ENCODE data around the gene PDCD11.
A peak's percentile ranks its signal among the peaks of the same experiment; 100 is the strongest.

The PDCD11 gene

DNA sequence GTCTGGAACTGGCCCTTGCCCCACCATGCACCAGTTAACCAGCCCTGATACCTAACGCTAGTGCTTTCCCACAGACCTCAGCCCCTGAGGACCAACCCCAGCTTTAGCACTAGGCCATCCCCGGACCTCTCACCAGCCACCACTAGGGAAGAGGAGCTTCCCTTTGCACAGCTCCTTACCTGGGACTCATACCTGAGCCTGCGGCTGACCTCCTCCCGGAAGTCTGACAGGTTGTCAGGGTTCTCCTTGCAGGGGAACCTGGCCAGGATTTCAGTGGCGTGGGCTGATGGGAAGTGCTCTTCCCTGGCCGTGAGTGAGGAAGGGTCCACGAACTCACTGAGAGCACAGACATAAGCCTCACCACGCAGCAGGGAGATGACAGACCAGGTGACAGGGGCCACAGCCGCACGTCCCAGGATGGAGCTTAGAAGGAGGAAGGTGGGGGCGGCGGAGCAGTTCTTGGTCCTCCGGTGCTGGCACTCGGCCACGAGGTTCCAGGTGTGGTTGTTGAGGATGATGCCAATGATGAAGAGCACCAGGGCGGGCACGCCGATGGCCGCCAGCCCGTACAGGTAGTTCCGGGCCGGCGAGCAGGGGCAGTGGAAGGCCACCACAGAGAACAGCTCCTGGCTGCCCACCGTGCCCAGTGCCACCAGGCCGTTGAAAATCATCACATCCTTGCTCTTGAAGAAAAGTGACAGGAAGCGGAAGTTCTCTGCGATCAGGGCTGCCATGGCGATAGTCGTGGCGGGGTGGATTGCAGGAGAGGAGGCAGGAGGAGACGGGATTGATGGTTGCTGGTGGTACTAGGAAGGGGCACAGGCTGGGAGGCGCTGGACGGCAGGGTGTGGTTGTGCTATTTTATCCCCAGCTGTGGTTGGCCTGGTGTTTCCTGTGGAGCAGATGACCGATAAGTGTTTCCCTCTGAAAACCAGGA is 53.0 kb downstream of the PDCD11 start:
- DNase-seq (ENCODE audit: low read depth in 3 of 3): no peak

GRCh38 chr10:103450201-103450695 is 53.8 kb downstream of the PDCD11 start:
- DNase-seq (ENCODE audit: low read depth in 3 of 3): no peak

- DNase-seq (ENCODE audit: low read depth in 3 of 3): peak in 1 of 3 donors; percentile 41
Observed at GRCh38 chr10:103451091-103451813, 54.8 kb downstream of the PDCD11 start.

DNA sequence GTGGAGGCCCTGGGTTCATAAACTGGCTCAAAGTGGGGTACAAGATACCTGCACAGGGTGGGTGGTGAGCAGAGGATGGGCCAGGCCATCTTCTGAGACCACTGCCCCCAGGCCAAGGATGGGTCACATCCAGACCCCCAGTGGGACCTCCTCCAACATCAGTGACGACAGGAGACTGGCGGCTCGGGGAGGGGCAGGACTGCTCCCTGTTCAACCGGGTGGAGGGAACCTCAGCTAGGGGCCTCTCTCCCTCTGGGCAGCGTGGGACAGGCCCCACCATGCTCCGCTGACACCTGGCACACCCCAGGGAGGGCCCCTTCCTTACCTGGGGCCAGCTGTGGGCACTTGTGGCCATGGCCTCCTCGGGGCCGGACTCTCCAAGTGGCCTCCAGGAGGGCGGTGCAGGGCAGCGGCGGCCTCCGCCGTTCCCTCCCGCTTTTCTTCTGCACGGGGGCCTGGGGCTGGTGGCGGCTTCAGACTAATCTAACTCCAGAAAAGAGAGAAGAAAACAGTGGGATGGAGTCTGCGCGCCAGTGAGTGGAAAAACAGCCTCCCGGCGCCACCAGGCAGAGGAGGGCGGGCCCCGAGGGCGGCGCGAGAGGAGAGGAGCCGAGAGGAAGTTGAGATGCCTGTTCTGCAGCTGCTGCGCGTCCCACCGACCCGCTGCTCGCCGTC is 55.5 kb downstream of the PDCD11 start, which contains the start of gene CALHM2:
CALHM2 (minus strand) TSS at position 540 of the 675 bp plus-strand sequence. CDS start 2,429 bp downstream, outside the sequence.
- DNase-seq (ENCODE audit: low read depth in 3 of 3): peak; percentile 37 to 55 (median 51)

GRCh38 chr10:103452506-103453230 is 56.2 kb downstream of the PDCD11 start:
- no peak for DNase-seq (ENCODE audit: low read depth in 3 of 3)

DNA sequence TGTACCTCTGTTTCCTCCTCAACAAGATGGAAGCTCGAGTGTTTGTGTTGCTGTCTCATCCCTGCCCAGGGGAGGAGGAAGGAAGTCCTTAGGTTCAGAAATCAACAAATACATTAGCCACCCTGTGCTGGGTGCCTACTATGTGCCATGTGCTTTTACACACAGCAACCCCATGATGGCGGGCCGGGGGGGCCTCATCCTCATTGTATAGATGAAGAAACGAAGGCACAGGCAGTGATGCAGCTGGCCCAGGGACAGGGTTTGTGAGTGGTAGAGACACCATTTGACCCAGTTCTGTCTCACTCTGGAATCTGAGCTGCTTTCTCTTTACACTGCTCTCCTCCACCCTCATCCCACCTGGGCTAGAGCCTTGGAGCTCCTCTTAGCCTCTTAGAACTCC is 57.6 kb downstream of the PDCD11 start:
- no peak for DNase-seq (ENCODE audit: low read depth in 3 of 3)

DNA sequence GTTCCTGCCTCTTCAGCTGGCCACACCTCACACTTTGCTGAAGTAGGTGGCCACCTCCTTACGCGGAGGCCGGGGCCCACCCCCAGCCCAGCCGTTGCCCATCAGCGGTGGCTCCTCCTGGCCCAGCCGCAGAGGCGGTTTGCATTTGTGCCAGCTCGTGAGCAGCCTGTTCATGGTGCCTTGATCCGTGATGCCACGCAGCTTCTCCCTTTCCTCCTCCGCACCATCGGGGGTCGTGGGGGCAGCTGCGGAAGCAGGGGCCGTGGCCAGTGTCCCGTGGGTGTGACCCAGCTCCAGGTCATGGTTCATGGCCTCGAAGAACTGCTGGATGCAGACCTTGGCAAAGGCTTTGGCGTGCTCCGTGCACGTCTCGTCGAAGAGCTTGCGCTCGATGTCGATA is 58.8 kb downstream of the PDCD11 start:
- no peak for DNase-seq (ENCODE audit: low read depth in 3 of 3)

DNA sequence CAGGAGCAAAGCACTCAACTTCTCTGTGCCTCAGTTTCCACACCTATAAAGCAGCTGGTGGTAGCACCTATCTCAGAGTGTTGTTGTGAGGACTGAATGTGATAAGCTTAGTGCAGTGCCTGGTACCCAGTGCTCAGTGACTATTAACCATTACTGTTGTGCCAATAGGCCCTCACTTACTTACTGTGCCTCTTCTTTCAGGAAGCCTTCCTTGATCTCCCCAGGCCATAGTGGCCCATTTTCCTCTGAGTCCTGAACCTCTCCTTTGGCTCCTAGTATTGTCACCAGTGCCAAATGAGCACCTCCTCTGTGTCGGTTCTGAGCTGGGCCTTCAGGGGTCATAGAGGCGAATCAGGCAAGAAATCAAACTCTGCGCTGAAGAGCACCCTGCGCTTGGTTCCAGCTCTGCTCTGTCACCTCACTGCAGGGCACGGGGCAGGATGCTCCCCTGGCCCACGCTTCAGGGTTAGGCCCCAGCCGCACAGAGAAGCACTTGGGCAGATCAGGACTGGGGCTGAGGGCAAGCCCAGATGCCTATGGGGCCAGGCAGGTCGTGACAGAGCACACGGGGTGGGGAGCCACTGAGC is 59.7 kb downstream of the PDCD11 start:
- DNase-seq (ENCODE audit: low read depth in 3 of 3): no peak

- DNase-seq (ENCODE audit: low read depth in 3 of 3): no peak
Observed at GRCh38 chr10:103457176-103457712, 60.8 kb downstream of the PDCD11 start.

DNA sequence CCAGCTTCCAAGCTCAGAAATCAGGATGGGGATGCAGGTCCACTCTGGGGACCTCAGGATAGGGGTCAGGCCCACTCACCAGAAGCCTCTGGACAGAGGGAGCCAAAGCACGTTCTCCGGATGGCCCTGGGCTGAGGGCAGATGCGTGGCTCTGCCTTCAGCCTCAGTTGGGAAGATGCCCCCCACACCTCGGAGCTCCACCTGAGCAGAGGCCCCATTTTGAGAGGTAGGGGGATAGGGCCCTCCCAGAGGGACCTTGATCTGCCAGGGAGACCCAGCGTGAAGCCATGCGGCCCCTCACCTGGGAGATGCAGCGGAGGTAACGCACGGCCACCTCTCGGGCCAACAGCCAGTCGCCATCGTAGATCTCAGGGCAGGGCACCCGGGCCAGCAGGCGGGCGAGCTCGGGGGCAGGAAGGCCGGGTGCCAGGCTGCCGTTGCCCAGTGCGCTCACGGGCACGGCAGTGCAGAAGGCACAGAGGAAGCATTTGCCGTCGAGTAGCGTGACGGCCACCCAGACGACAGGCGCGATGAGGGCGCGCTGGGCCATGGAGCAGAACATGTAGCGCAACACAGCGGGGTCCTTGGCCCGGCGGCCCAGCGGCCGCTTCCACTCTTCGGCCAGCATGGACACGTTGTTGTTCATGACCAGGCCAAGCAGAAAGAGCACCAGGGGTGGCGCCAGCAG is 61.6 kb downstream of the PDCD11 start:
- DNase-seq (ENCODE audit: low read depth in 3 of 3): no peak

GRCh38 chr10:103458720-103459119 is 62.3 kb downstream of the PDCD11 start, which contains the start of gene CALHM1:
Gene CALHM1 (minus strand): TSS chr10:103458900. CDS start chr10:103458751, 149 bp downstream.
- no peak for DNase-seq (ENCODE audit: low read depth in 3 of 3)

DNA sequence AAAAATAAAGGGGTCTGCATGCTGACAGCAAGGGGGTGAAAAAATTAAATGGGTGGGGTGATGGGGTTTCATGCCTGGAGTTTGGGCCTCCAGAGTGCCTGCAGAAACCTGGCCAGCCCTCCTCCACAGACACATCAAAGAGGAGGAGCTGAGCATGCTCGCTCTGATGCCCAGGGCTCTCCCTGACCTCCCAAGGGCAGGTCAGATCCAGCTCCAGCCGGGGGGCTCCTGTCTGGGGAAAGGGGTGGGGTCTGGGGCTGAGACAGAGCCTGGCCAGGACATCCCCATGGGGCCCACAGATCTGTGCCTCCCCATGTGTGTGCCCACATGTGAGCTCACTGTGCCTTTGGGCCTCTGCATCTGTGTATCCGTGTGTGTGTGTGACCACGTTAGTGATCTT is 63.2 kb downstream of the PDCD11 start:
- DNase-seq (ENCODE audit: low read depth in 3 of 3): no peak

DNA sequence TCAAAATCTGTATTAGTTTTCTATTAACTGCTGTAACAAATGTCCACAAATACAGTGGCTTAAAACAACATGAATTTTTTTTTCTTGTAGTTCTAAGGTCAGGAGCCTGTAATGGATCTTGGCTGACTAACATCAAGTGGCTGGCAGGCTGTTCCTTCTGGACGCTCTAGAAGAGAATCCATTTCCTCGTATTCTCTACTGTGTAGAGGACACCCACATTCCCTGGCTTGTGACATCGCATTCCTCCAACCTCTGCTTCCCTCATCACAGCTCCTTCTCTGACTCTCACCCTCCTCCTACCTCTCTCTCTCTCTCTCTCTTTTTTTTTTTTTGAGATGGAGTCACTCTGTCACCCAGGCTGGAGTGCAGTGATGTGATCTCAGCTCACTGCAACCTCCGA is 67.1 kb downstream of the PDCD11 start:
- no peak for DNase-seq (ENCODE audit: low read depth in 3 of 3)

DNA sequence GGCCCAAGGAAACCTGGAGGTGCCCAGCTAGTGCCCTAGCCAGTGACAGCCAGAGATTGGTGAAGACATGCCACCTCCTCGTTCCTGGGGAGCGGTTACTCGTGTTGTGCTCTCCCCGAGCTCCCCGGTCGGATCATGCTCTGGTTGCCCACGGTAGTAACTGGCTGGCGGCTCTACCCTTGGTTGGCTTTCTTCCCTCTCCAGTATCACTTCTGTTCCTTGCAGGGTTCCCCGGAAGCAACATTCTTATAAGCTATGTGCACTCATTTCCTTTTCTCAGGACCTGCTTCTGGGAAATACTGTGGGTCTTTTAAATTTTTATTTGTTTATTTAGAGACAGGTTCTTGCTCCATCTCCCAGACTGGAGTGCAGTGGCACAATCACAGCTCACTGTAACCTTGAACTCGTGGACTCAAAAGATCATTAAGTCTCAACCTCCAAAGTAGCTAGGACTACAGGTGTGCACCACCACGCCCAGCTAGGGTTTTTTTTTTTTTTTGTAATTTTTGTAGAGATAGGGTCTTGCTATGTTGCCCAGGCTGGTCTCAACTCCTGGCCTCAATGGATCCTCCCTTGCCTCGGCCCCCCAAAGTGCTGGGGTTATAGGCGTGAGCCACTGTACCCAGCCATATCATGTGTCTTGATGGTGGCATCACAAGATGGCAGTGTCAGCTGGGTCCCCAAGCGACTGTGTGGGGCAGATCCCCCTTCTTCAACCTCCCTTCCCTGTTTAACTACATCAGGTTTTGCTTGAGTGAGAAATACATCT is 69.2 kb downstream of the PDCD11 start:
- no peak for DNase-seq (ENCODE audit: low read depth in 3 of 3)

DNA sequence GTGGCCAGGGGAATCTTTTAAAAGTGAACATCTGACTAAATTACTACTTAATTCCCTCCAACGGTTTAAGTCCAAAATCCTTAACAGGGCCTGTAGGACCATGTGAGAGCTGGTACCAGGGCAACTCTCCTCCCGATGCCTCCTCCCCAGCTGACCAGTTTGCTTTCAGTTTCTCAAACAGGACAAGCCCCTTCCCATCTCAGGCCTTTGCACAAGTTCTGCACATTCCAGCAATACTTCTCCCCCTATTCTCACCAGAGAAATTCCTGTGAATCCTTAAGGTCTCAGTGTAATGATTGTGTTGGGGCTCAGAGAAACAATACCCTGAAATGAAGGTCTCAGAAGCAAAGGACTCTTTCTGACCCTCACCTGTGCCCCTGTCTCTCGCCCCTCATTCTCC is 70.3 kb downstream of the PDCD11 start:
- DNase-seq (ENCODE audit: low read depth in 3 of 3): no peak

- DNase-seq (ENCODE audit: low read depth in 3 of 3): no peak
Observed at GRCh38 chr10:103467406-103467805, 71.0 kb downstream of the PDCD11 start.

DNA sequence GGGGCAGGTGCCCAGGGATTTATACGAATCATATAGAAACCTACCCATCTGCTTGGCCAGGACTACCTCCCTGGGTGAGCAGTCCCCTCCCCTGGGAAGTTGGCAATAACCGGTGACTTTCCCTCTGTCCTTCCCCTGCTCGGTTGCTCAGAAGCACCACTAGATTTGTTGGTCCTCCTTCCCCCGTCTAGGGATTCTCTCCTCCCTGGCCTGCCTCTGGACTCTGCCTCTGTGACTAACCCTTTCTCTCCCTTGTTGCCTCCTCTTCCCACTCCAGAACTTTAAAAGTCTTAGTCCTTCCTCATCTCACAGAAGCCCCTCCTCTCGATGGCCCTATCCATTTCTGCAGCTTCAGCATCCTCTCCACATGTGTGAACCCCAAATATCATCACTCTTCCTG is 72.8 kb downstream of the PDCD11 start:
- no peak for DNase-seq (ENCODE audit: low read depth in 3 of 3)

DNA sequence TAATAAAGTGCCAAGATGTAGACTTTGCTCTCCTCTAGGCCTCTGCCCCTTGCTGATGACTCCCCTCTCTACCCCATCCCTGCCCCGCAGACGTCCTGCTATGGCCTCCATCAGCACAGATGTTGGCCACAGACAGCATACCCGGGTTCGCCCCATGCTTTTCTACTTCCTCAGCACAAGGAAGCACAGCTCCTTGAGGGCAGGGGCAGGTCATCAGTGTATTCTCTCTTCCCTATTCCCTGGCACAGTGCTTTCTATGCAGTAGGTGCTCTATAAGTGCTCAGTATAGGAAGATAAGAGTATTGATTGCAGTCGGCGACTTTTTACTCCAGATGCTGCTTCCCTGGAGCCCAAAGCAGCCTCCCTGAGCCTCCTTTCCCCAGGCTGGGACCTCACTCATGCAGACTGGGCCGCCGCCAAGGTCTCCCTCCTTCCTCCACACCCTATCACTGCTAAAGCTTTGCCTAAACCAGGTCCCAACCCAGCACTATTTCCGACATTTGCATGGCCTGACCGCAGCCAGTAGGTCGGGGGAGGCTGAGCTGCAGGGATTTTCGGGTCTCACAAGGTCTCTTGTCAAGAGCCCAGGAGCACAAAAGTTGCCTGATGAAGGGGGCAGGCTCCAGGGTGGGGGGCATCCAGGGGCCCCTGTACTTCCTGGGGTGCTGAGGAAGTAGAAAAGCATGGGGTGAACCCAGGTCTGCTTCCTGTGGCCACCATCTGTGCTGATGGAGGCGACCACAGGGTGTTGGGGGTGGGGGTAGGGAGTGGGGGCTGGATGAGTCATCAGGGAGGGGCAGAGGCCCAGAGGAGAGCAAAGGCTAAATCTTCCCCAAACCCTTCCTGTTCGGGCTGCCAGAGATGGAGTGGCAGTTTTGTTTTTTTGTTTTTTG is 74.6 kb downstream of the PDCD11 start:
- peak in 2 of 3 donors; percentile 44 to 46 for DNase-seq (ENCODE audit: low read depth in 3 of 3)
